Left ventricle myocardium inferior (tissue), 1 donor: ENCODE data around the gene HOXA4. TPM values are rescaled to one million over a fixed set of nuclear protein-coding genes. Genes with fewer than 3 reads are reported as not detected.

Experiments used
- DNase-seq: peaks from one replicate; pipeline ENCODE4 v3.0.0-alpha.2; 2020
- H3K27ac ChIP-seq: fragments of 200-600 bp; replicated peaks from 2 replicates; pipeline ENCODE4 v1.8.0; 2021
- H3K27me3 ChIP-seq: fragments of 200-600 bp; 2 replicates; pipeline ENCODE4 v1.8.0; 2021; ENCODE audit warnings: low read depth
- H3K36me3 ChIP-seq: fragments of 200-600 bp; 2 replicates; pipeline ENCODE4 v1.8.0; 2021
- H3K4me1 ChIP-seq: fragments of 200-600 bp; 2 replicates; pipeline ENCODE4 v1.8.0; 2021
- H3K4me3 ChIP-seq: fragments of 200-600 bp; 2 replicates; pipeline ENCODE4 v1.8.0; 2021; ENCODE audit warnings: mild to moderate bottlenecking, moderate library complexity
- H3K9me3 ChIP-seq: fragments of 200-600 bp; replicated peaks from 2 replicates; pipeline ENCODE4 v1.8.0; 2021
- intact Hi-C: fragments of 100-400 bp; cut with micrococcal nuclease; formaldehyde crosslinking; loops from one replicate; pipeline ENCODE4 v1.11.0; 2022
- total RNA-seq: library from RNA; stranded (reverse); fragmentation: NEBNext Ultra II Directional; extraction: Animal tissue kit (Norgen Biotek cat#: 25700); gene quantifications from one replicate; pipeline ENCODE4 v1.2.1, GENCODE V29; 2021
- TF ChIP-seq, protein P1 (sequence below): fragments of 200-600 bp; IDR thresholded peaks from 2 replicates; pipeline ENCODE4 v1.8.0; 2021; ENCODE audit warnings: antibody characterized with exemption, mild to moderate bottlenecking, borderline replicate concordance
- donor health status: DM: no; HTN: yes; CAD: no; lungs with severe emphysema.

Gene HOXA4
- total RNA-seq, 1 donor from 2014 or later = not detected

GRCh38 chr7:27166531-27167505 is 36.3 kb upstream of the HOXA4 start:
- TF ChIP-seq, protein P1, sequence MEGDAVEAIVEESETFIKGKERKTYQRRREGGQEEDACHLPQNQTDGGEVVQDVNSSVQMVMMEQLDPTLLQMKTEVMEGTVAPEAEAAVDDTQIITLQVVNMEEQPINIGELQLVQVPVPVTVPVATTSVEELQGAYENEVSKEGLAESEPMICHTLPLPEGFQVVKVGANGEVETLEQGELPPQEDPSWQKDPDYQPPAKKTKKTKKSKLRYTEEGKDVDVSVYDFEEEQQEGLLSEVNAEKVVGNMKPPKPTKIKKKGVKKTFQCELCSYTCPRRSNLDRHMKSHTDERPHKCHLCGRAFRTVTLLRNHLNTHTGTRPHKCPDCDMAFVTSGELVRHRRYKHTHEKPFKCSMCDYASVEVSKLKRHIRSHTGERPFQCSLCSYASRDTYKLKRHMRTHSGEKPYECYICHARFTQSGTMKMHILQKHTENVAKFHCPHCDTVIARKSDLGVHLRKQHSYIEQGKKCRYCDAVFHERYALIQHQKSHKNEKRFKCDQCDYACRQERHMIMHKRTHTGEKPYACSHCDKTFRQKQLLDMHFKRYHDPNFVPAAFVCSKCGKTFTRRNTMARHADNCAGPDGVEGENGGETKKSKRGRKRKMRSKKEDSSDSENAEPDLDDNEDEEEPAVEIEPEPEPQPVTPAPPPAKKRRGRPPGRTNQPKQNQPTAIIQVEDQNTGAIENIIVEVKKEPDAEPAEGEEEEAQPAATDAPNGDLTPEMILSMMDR = no peak
- Histone ChIP-seq H3K36me3 (no peaks in the 10 kb centered on the region), H3K27me3 (peaks cover 100% of the 10 kb centered on the region), H3K4me1 (peaks cover 39% of the 10 kb centered on the region), H3K4me3 (peak overlapping the region; percentile 54), H3K9me3 (no peaks in the 10 kb centered on the region), H3K27ac (no peak overlapping the region)
- peak; percentile 1 for DNase-seq
- intact Hi-C loops = no loop called here

DNA sequence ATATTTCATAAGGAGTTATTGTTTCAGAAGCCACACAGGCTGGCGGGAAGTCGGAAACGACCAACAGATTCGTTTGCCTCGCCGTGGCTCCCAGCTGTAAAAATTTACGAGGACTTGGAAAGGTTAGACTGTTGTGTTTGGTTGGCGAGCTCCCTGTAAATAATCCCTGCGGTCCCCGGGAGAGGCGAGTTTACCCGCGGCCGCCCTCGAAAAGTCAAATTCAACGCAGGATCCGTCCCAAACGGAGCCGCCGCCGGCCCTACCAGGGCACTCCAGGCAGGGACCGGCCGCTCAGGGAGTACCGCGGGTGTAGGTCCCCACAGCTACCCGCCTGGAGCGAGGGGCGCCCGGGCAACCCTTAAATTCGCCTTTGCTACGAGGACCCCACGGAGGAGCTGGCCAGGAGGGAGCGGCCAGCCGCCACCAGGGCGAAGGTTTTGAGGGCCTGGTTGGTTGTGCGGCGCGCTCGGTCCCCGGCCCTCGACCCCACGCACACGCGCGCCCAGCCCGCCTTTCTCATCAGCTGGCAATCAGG is 35.5 kb upstream of the HOXA4 start:
- H3K9me3 ChIP-seq = no peaks in the 10 kb centered on the region
- intact Hi-C loops = no loop called here
- H3K27ac ChIP-seq = no peak overlapping the region
- peak; percentile 9 for DNase-seq
- H3K4me3 ChIP-seq = peak overlapping the region; percentile 54
- H3K27me3 ChIP-seq = peaks cover 100% of the 10 kb centered on the region
- H3K4me1 ChIP-seq = peaks cover 44% of the 10 kb centered on the region
- no peaks in the 10 kb centered on the region for H3K36me3 ChIP-seq
- TF ChIP-seq, protein P1 = no peak

DNA sequence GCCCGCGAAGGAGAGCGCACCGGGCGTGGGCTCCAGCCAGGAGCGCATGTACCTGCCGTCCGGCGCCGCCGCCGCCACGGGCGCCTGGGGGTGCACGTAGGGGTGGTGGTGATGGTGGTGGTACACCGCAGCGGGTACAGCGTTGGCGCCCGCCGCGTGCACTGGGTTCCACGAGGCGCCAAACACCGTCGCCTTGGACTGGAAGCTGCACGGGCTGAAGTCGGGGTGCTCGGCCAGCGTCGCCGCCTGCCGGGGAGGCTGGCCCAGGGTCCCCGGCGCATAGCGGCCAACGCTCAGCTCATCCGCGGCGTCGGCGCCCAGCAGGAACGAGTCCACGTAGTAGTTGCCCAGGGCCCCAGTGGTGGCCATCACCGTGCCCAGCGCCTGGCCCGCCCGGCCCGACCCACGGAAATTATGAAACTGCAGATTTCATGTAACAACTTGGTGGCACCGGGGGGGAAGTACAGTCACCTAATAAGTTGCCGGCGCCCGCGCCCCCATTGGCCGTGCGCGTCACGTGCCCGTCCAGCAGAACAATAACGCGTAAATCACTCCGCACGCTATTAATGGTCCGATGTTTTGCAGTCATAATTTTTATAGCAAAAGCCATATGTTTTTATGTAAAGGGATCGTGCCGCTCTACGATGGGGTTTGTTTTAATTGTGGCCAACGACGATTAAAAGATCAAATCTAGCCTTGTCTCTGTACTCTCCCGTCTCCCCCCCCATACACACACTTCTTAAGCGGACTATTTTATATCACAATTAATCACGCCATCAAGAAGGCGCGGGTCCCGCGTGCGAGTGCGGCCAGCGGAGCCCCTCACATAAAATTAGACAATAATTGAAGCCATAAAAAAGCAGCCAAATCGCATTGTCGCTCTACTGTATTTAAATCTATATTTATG is 34.8 kb upstream of the HOXA4 start, which contains the start of gene HOXA9:
Gene HOXA9, minus strand, starts transcription at position 449 of the 907 bp plus-strand sequence. Its CDS starts 80 bp downstream, at position 369.
- peak; percentile 32 for DNase-seq
- peaks cover 100% of the 10 kb centered on the region for H3K27me3 ChIP-seq

GRCh38 chr7:27164367-27165088 is 34.0 kb upstream of the HOXA4 start:
- intact Hi-C loops = loop anchor here (5.0 kb wide), 1 partner anchor 792 kb away; no protein-coding TSS in a partner anchor
- Histone ChIP-seq H3K27ac (no peak overlapping the region), H3K27me3 (peaks cover 100% of the 10 kb centered on the region), H3K4me3 (peak overlapping the region; percentile 54), H3K4me1 (peaks cover 49% of the 10 kb centered on the region), H3K36me3 (no peaks in the 10 kb centered on the region), H3K9me3 (no peaks in the 10 kb centered on the region)
- DNase-seq = peak; percentile 14
- TF ChIP-seq, protein P1 = no peak

More for the DNA sequence above, 34.8 kb upstream of the HOXA4 start, which contains the start of gene HOXA9:
- TF ChIP-seq, protein P1 = no peak
- intact Hi-C loops = no loop called here
- no peaks in the 10 kb centered on the region for H3K36me3 ChIP-seq
- no peaks in the 10 kb centered on the region for H3K9me3 ChIP-seq
- H3K4me3 ChIP-seq = peak within 1 kb of the TSS; percentile 54
- H3K27ac ChIP-seq = no peak within 1 kb of the TSS
- peaks cover 52% of the 10 kb centered on the region for H3K4me1 ChIP-seq
